GM12801 (cell line): ENCODE data around the gene FOXF1.

Source experiments
- CTCF ChIP-seq: IDR thresholded peaks from one replicate; pipeline ENCODE4 v1.5.1; 2011; ENCODE audit warnings: control low read depth; ENCODE audit not compliant: insufficient read length; ENCODE audit errors: extremely low read depth

FOXF1 gene

DNA sequence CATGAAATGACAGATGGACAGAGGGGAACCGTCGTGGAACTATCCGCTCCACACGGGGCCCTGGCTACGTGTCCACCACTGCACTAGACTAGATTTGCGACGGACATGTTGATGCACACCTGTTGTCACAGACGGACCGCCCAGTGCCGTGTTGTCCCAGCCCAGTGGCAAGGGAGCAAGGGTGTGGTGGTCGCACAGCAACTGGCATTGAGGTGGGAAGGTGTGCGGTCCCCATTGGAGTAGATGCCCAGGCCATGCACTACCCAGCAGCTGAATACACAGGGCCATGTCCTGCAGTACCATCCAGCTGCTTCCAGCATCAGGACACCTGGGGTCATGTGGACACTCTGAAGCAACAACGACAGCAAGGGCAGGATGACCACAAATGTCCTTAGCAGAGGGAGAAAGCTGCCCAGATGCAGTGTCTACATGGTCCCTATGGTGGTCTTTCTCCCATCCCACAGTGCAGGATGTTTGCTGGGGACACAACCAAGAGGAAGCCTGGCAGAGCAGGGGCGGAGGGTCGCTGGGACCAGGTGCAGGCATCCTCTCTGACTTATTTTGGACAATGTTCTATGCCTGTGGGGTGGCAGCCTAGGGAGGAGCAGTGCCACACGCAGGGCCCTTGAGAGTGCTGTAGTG lies 8.8 kb downstream of the FOXF1 start:
- no peak for TF ChIP-seq CTCF

DNA sequence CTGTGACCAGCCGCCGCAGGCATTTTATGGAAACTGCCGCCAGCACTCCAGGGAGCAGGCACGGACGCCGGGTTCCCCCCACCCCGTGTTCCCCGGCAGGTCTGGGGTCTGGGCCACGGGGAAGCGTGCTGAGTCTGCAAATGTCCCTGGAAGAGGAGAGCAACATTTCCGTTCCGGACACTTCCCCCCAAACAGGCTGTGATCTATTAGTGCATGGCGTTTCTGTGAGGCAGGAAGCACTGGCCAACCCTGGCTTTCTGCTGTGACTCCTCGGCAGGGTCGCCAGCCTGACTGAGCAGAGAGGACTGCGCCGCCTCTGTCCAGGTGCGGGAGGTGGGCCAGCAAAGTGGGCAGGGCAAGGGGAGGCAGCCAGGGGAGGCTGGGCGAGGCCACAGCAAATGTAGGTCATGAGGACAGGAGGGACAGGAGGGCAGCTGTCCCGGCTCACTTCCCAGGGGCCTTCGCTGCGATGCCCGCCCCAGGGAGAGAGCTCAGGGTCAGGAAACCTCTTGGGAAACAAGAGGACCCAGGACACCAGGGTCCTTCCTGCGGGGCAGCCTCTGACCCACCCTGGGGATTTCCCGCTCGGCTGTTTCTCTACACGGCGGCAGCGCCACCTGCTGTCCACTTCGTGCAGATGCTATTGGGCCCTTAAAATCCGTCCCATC lies 9.5 kb downstream of the FOXF1 start:
- peak; percentile 30 for TF ChIP-seq CTCF

DNA sequence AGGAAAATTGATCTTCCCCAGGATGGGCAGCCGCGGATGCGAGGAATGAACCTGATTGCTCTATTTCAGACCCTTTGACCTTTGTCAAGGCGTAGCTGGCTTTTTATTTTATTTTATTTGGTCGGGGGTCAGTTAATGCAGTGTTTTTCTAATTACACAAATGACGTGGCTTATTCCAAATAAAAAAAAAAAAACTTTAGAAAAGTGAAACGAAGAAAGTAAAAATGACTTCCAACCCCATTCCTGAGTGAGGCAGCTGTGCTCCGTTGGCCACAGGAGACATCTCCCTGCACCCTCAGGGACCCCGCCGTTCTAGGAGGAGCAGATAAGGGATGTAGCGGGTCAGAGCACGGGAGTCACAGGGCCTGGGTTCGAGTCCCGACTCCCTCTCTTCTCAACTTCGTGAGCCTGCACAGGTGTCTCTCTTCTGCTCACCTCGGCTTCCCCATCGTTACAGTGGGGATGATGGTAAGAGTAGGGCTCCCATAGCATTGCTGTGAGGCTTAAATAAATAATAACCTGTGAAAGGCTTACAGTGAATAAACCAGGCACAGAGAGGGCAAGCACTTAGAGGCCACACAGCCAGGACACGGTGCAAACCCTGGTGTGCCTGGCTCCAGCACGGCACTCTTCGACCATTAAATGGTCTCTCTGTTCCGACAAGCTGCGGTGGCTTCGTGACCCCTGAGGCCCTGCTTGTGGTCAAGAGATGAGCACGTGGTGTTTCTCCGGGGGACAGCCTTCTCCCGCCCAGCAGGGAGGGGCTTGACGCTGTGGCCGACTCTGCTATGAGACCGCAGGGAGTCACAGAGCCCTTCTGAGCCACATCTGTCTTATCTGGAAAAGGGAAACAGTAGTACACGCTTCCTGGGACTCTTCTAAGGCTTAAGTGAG lies 10.2 kb downstream of the FOXF1 start:
- TF ChIP-seq CTCF, result no peak

DNA sequence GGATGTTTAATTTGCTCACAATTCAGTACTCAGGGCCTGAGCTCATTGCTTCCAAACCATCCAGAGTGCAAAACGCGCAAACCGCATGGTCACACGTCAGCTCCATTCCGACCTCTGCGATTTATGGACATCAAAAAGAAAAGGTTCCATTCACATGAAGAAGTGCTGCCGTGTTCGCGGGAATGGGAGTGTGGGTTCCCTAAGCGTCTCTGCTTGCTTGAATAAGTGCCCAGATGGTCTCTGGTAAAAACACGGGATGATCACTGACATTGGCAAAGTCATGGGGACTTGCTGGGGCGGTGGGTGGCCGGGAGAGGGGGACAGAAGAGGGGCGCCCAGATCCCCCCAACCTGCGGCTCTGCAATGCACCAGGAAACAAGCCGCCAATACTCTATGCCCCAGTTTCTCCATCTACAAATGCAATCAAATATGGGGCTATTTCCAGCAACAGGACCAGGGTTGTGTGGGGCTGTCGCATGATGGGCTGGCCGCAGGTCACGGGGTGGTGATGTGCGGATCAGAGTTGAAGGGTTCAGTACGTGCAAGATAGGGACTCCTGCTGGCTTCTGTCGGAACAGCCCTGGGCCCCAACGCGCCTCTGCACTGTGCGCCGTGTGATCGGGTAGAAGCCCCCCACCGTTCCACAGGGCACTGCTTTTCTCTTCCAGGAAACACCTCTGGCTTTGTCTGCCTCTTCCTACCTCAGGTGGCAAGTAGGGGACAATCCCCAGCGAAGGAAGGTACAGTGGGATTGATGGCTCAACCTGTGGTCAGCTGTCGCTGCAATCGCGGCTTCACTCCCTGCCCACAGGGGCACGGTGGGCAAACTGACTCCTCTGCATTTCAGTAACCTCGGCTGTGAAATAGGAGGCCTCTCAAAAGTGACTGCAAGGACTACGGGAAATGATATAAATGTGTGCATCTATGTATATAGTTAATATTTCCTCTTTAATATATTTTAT lies 11.2 kb downstream of the FOXF1 start:
- no peak for TF ChIP-seq CTCF

DNA sequence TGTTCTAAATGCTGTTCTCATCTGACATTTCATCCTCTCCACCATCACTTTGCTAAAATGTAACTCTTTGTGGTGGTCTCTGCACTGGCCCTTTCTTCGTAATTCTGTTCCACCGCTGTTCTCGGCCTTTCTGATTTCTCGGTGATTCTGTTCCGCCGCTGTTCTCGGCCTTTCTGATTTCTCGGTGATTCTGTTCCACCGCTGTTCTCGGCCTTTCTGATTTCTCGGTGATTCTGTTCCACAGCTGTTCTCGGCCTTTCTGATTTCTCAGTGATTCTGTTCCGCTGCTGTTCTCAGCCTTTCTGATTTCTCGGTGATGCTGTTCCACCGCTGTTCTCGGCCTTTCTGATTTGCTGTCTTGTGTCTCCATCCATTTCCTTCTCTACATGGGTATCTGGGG lies 12.3 kb downstream of the FOXF1 start:
- no peak for TF ChIP-seq CTCF

DNA sequence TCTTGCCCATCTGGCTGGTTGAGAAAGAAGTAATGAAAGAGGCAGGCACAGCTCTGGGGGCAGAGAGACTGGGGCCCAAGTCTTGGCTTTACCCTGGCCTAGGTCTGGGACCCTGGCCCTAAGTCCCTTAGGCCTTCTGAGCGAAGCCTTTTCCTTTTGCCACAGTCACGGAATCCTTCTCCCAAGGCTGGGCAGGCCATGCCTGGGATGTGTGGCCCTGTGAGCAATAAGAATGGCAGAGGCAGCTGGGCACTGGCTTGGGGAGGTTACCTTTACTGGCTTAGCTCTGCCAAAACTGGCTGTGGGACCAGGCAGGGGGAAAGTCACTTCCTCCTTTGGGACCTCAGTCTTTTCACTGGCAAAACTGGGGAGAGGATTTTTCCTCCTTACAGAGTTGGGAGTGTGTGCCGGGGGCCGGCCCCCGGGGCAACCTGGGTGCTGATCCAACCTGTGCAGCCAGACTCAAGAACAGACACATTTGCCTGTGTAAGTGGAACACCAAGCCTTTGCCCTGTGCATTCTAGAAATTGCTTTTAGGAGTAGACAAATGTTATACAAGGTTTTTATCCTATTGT lies 12.9 kb downstream of the FOXF1 start:
- TF ChIP-seq CTCF, result no peak
